Ovary (tissue), 9 donors: ENCODE results near the gene ADD1. TPM values are rescaled to one million over a fixed set of nuclear protein-coding genes. Genes with fewer than 3 reads are reported as not detected.

Experiments
- DNase-seq, 5 donors: peaks; one replicate each; pipeline ENCODE4 v3.0.0-alpha.2; 2019 to 2020
- H3K27ac ChIP-seq, 2 donors: fragments of 200-600 bp; one replicate each; pipeline versions ENCODE4 v1.5.1 to v1.8.0; 2019 to 2022
- H3K27me3 ChIP-seq: fragments of 200-600 bp; one replicate; pipeline ENCODE4 v1.8.0; 2022
- H3K36me3 ChIP-seq: fragments of 200-600 bp; sonication (generic); one replicate; pipeline ENCODE4 v1.5.1; 2019
- H3K4me1 ChIP-seq: one replicate; pipeline ENCODE4 v1.8.1; 2013; ENCODE audit warnings: mild to moderate bottlenecking, moderate library complexity; ENCODE audit not compliant: insufficient read depth
- H3K4me3 ChIP-seq: fragments of 200-600 bp; sonication (generic); one replicate; pipeline ENCODE4 v1.5.1; 2017
- H3K9me3 ChIP-seq, 2 donors: fragments of 200-600 bp in 1 of 2; sonication (generic) in 1 of 2; one replicate each; pipeline versions ENCODE4 v1.5.1 to v1.8.1; 2013 to 2019; ENCODE audit warnings: mild to moderate bottlenecking in 1 of 2, moderate library complexity in 1 of 2
- CTCF ChIP-seq, 3 donors: fragments of 450-650 bp in 2 of 3; fragments of 200-600 bp in 1 of 3; IDR thresholded peaks; one replicate each; pipeline versions ENCODE4 v1.5.1 to v1.8.0; 2016 to 2022; ENCODE audit warnings: antibody characterized with exemption in 3 of 3, mild to moderate bottlenecking in 1 of 3
- EP300 ChIP-seq: sonication (generic); formaldehyde crosslinking; IDR thresholded peaks from one replicate; pipeline ENCODE4 v1.6.1; 2017; ENCODE audit warnings: antibody characterized with exemption
- POLR2A ChIP-seq: fragments of 450-650 bp; IDR thresholded peaks from one replicate; pipeline ENCODE4 v1.6.1; 2017; ENCODE audit warnings: antibody characterized with exemption, mild to moderate bottlenecking, moderate library complexity
- WGBS, 3 donors: extraction: QIAGEN DNeasy Blood & Tissue Kit in 1 of 3; methylation state at CpG; one replicate each; pipeline versions ENCODE4 v1.1.5 to v1.1.7; 2013 to 2017; 5-methylcytosine and 5-hydroxymethylcytosine counted together
- intact Hi-C, 4 donors: fragments of 100-400 bp; cut with DNase I; formaldehyde crosslinking; loops; one replicate each; pipeline versions ENCODE4 v1.11.0 to v1.15.1; 2022 to 2023
- polyA plus RNA-seq, 2 donors: library from polyadenylated mRNA; stranded (reverse); fragments of 200-250 nt in 1 of 2; fragments of 350-450 nt in 1 of 2; fragmentation: Illumina TruSeq in 1 of 2; extraction: RNeasy Lipid Tissue Mini Kit (QIAGEN cat#74804) in 1 of 2; gene quantifications; one replicate each; pipeline ENCODE4 v1.2.3, GENCODE V29; 2013 to 2014
- total RNA-seq, 7 donors: library from RNA; depleted of rRNA in 2 of 7; stranded (reverse); fragments of >200 nt in 2 of 7; fragmentation: NEBNext Ultra II Directional in 3 of 7; extraction: Animal tissue kit (Norgen Biotek cat#: 25700) in 3 of 7; gene quantifications; one replicate each; pipeline versions ENCODE4 v1.1.0 to v1.2.4, GENCODE V29; 2016 to 2023
- donor health status: DM: no; HTN: no; CAD: no; lungs with moderate emphysema.
- donor health status: DM: no; HTN: no; CAD: no.
- donor health status: Bipolar disorder and iron deficiency.
- donor health status: DM: yes; HTN: yes; CAD: no.
- donor health status: DM: no; HTN: no; CAD: no.
- donor health status: DM: yes; HTN: yes; CAD: no.

The ADD1 gene
- total and polyA plus RNA-seq, 9 donors = 166 to 447 (median 365) TPM

- 84 to 87% (median 84%) methylated on average over 10 of the region's 10 CpGs for WGBS, 3 donors
- intact Hi-C loops = no loop called here
- no peak overlapping the region for H3K4me3 ChIP-seq
- TF ChIP-seq EP300 (no peak), POLR2A (no peak), CTCF (IDR thresholded peaks at IDR 0.05) (no peak)
- no peaks in the 10 kb centered on the region for H3K4me1 ChIP-seq
- no peaks in the 10 kb centered on the region for H3K9me3 ChIP-seq
- H3K27me3 ChIP-seq = no peaks in the 10 kb centered on the region
- no peaks in the 10 kb centered on the region for H3K36me3 ChIP-seq
- peak in 1 of 5 donors; percentile 16 for DNase-seq
- no peak overlapping the region for H3K27ac ChIP-seq
Observed at GRCh38 chr4:2923141-2923551, 79.5 kb downstream of the ADD1 start.

- TF ChIP-seq EP300 = no peak
- TF ChIP-seq POLR2A = no peak
- TF ChIP-seq CTCF (IDR thresholded peaks at IDR 0.05) = no peak
- Histone ChIP-seq H3K27ac (no peak overlapping the region), H3K4me1 (no peaks in the 10 kb centered on the region), H3K9me3 (no peaks in the 10 kb centered on the region), H3K36me3 (no peaks in the 10 kb centered on the region), H3K27me3 (no peaks in the 10 kb centered on the region), H3K4me3 (no peak overlapping the region)
- intact Hi-C loops = no loop called here
- WGBS, 3 donors = 90 to 92% (median 90%) methylated on average over 16 of the region's 16 CpGs
- peak in 2 of 5 donors; percentile 9 to 25 for DNase-seq
Observed at GRCh38 chr4:2923668-2924173, 80.1 kb downstream of the ADD1 start.

- H3K27me3 ChIP-seq = no peaks in the 10 kb centered on the region
- no peak overlapping the region for H3K27ac ChIP-seq
- no peaks in the 10 kb centered on the region for H3K36me3 ChIP-seq
- no peaks in the 10 kb centered on the region for H3K9me3 ChIP-seq
- 84 to 90% (median 87%) methylated on average over 8 of the region's 8 CpGs for WGBS, 3 donors
- H3K4me1 ChIP-seq = no peaks in the 10 kb centered on the region
- H3K4me3 ChIP-seq = no peak overlapping the region
- TF ChIP-seq CTCF (IDR thresholded peaks at IDR 0.05) (no peak), POLR2A (no peak), EP300 (no peak)
- intact Hi-C loops = no loop called here
- peak in 2 of 5 donors; percentile 7 to 24 for DNase-seq
Observed at GRCh38 chr4:2924286-2924685, 80.6 kb downstream of the ADD1 start.

GRCh38 chr4:2924765-2925301 lies 81.2 kb downstream of the ADD1 start:
- Histone ChIP-seq H3K36me3 (no peaks in the 10 kb centered on the region), H3K4me3 (no peak overlapping the region), H3K27ac (no peak overlapping the region), H3K4me1 (no peaks in the 10 kb centered on the region), H3K27me3 (no peaks in the 10 kb centered on the region), H3K9me3 (no peaks in the 10 kb centered on the region)
- peak in 2 of 5 donors; percentile 11 to 36 for DNase-seq
- TF ChIP-seq EP300 (no peak), CTCF (IDR thresholded peaks at IDR 0.05) (no peak), POLR2A (no peak)
- intact Hi-C loops = no loop called here
- WGBS, 3 donors = 68 to 79% (median 69%) methylated on average over 7 of the region's 7 CpGs
